GM18858 (cell line): Measurements from ENCODE around the gene ANAPC15.

Experiments used
- ATAC-seq: cut with Tn5 transposase; IDR thresholded peaks from one replicate; pipeline ENCODE4 v1.9.1; 2021; ENCODE audit not compliant: unreplicated experiment

ANAPC15 gene

DNA sequence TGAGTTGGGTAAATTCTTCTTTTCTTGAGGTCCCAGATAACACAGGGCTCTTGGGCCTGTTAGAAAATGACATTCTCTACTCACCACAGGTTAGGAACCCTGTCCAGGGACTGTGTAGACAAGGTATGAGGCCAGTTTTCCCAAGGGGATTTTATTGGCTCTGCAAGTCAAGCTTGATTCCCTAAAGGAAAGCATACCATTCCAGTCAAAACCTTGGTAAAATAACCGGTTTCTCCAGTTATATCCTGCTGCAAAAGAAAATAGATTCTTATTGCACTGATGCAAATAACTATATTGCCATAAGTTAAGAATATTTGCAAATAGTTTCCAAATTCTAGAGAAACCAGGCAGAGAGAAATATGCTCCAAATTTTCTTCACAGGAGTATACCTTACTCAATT lies 13.5 kb upstream of the ANAPC15 start:
- no peak for ATAC-seq

- no peak for ATAC-seq
Observed at GRCh38 chr11:72124046-72124445, 11.6 kb upstream of the ANAPC15 start.

- no peak for ATAC-seq
Observed at GRCh38 chr11:72123117-72123653, 10.7 kb upstream of the ANAPC15 start.

DNA sequence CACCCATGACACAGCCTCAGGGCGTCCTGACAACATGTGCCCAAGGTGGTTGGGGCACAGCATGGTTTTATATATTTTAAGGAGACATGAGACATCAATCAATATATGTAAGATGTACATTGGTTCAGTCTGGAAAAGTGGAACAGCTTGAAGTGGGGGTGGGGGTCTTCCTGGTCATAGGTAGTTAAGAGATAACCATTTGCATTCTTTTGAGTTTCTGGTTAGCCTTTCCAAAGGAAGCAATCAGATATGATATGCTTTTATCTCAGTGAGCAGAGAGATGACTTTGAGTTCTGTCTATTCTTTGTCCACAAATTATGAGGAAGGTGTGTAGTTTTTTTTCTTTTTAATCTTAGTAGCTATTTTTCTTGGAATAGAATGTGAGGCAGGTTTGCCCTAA lies 10.1 kb upstream of the ANAPC15 start:
- ATAC-seq = no peak

DNA sequence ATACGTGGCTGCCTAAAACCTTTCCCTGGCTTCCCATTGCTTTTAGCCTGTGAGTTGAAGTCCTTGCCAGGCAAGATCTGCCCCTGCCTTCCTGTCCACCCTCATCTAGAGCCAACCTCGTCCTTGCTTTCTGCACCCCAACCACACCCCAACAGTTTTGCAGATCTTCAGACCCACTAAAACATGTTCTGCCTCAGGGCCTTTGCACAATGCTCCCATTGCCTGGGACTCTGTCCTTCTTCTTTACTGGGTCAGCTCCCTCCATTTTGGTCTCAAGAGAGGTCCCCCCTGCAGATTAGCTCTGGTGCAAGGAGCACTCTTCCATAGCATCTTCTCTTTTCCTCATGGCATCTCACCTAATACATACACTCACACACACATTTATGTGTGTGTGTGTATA lies 8.4 kb upstream of the ANAPC15 start:
- ATAC-seq = no peak

DNA sequence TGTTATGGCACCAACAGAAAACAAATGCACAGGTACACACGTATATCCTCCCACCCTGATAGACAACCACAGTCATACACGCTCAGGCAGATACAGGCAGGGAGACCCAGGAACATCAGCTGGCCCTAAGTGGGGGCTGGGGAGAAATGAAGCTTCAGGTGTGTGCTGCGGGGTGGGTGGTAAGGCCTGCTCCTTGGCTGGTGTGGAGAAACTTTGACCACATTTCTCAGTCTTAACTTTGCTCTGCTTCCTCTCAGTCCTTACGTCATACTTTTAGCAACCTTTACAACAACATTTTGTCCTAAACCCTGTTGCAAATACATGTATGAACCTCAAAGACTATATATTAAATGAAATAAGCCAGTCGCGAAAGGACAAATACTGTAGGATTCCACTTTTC lies 6.7 kb upstream of the ANAPC15 start:
- no peak for ATAC-seq

- no peak for ATAC-seq
Observed at GRCh38 chr11:72116019-72116755, 3.7 kb upstream of the ANAPC15 start.

- ATAC-seq = no peak
Observed at GRCh38 chr11:72114570-72114969, 2.1 kb upstream of the ANAPC15 start.

DNA sequence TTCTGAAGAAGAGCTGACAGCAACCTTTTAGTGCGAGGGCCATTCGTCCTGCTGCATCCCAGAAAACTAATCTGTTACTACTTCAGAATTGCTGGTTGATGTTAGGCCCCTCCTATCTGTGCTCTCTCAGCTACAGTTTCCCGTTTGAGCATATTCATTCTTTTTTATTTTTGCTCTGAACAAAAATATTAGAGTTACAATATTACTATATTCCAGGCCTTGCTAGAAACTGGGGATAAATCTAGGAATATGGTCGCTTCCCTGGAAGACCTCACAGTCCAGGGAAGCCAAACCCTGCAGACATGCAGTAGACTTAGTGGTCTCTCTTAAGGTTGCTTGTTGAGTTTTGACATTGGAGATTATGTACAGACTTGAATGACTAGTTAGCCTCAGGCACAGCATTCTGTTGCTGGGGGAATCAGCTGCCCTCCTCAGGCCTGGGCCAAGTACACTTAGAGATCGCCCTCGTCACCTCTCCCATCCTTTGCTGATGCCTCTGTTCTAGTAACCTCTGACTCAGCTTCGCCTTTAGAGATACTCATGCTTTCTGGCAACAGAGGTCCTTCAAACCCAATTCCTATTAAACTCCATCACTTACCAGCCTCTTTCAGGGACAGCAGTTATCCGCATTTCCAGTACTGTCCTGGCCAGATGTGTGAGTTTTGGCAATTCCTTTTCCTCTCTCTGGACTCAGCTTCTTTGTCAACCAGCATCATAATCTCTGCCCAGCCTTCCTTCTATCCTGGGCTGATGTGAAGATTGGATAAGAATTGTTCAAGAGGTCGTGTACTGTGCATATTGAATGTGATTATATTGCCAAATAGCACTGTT lies 698 bp upstream of the ANAPC15 start:
- ATAC-seq = no peak

DNA sequence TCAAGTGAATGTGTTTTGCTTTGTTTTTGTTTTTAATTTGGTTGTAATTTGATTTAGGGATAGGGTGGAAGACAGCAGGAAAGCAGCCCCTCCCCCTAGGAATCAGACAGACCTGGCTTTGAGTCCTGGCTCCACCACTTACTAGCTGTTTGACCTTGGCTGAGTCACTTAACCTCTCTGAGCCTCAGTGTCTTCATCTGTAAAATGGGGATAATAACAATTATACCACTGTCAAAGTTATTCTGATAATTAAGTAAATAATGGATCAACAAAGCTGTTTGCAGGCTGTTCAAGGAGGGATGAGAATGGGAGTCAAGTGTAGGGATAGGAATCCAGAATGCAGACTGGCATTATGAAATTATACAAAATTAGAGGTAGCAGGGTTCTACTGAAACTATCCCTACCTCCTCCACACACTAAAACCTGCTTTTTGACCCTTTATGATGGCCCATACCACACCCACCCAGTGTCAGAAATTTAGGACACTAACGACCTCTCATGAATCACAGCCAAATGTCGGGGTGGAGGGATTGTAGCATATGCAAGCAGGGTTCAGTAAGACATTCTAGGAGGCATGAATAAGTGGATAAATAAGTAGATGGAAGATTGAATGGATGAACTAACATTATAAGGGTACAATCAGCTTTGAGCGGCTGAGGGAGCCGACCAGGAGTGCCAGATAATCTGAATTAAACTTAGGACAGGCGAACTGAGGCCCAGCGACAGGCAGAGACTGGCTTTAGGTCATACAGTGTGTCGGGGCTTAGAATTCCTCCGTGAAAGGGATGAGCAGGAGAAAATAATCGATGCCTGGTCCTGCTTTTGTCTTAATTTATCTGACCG lies 974 bp downstream of the ANAPC15 start:
- ATAC-seq = no peak

DNA sequence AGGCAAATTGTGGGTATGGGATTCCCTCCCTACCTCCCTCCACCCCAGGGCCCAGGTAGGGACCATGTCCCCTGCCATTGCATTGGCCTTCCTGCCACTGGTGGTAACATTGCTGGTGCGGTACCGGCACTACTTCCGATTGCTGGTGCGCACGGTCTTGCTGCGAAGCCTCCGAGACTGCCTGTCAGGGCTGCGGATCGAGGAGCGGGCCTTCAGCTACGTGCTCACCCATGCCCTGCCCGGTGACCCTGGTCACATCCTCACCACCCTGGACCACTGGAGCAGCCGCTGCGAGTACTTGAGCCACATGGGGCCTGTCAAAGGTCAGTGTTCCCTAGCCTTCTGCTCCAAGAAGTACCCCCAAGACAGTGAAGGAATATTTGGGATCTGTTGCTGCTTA lies 6.6 kb downstream of the ANAPC15 start, which contains the start of gene TOMT:
Gene TOMT (plus strand): TSS at position 37 of the 400 bp plus-strand sequence. CDS start 28 bp downstream, at position 65.
- no peak for ATAC-seq

DNA sequence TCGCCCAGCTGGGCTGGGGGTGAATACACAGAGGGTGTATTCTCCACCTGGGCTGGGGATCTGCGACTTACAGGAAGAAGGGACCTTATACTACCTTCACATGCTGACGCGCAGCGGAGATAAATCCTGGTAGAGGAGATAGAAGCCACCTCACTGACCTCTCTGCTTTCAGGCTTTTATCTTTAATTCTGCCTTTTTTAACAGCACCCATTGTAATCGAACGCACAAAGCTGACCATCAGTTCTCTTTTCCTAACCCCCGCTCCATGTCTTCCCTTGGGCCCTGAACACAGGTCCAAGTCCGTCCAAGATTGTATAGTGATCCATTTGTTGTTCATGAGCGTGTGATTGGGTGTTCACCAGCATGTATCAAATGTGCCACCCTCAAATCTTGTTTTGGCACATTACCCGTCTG lies 8.7 kb downstream of the ANAPC15 start:
- no peak for ATAC-seq

GRCh38 chr11:72102946-72103753 lies 9.3 kb downstream of the ANAPC15 start, which contains the start of gene LAMTOR1:
Gene LAMTOR1 (minus strand): TSS chr11:72103297. CDS start chr11:72103224, 73 bp downstream.
- ATAC-seq = no peak

DNA sequence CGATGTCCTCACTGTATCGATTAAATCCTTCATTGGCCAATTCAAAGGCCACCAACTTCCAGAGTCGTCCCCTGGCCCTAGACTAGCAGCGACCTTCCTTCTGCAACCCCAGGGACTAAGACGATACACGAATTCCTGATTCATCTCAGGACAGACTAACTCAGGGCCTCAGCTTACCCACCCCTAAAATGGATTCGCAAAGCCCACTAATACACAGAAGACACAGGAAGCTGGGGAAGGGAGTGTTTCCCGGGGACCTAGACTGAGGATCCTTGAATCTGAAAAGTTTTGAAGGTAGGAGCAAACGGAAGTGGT lies 9.9 kb downstream of the ANAPC15 start:
- no peak for ATAC-seq

DNA sequence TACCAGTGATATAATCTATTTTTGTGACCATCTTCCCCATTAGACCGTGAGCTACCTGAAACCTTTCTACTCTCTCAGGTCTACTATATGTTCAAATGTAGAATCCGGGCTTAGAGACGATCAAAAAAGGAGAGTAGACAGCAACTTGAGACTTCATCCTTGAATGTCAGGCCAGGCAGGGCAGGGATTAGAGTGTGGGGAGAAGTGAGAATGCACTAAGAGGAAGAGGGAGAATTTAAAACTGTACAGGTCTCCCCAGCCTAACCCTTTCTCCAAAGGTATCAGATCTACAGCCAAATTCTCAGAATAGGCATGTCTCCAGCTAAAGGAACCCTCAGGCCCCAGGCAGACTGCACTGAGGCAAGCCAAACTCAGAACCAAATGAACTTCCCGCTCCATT lies 10.3 kb downstream of the ANAPC15 start:
- no peak for ATAC-seq

DNA sequence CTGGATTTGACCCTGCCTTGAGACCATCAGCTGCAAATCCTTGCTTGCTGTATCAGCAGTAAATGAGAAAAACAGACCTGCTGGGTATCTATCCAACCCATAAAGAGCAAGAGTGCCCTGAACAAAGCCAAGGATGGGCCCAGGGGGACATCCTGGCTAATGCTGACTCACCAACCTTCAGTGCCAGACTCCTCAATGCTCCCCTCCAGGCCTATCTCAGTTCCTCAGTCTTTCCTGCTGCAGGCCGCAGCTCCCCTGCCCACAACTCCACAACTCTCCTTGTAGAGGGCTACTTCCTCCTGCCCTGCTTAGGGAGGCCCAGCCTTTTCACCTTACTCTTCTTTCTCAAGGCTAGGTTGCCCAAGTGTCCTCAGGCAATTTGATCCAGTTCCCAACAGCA lies 12.0 kb downstream of the ANAPC15 start:
- ATAC-seq = no peak

GRCh38 chr11:72100009-72100408 lies 12.5 kb downstream of the ANAPC15 start:
- ATAC-seq = no peak

DNA sequence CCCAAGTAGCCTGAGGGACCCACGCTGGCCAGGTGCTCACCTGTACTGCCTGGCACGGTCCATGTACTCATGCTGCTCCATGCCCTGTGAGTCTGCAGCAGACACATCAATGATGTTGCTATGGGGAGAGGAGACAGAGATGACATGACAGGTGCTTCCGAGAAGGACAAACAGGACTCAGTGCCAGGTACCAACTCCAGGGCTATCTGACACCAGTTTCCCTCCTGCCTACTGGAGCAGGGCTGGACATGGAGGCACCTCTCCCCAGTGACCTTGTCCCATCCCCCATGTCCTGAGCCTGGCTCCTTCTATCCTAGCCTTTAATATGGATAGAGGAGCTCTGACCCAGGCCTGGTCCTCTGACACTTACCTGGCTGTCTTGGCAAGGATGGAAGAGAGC lies 13.8 kb downstream of the ANAPC15 start:
- ATAC-seq = no peak

- ATAC-seq = no peak
Observed at GRCh38 chr11:72091292-72091691, 21.2 kb downstream of the ANAPC15 start.

DNA sequence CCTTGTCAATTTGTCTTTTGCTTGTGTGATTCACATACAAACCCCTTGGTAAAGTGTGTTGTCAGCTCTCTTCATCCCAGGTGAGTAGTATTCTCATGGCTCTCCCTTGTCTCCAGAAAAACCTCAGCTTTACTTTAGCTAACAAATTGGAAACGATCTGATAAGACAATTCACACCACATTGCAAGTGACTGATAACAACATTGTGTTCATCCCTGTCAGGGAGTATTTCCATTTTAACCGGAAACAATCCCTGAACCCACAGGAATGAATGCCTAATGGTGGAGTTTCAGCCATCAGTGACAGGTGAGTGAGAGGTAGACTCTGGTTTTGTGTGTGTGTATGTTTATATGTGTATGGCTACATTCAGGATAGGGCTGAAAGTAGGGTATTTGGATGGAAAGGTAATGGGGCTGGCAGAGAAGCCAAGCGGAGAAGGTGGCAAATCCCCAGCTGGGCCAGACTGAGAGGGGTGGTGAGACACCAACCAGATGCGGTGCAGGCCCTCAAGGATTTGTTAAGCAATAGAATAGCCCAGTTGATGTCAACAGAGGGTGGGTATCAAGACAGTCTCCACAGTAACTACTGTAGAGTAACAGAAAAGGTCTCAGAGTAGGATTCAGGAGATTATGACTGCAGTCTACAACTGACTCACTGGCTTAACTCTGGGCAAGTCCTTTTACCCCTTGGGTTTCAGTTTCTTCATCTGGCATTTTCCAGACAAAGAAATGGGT lies 24.3 kb downstream of the ANAPC15 start:
- ATAC-seq = no peak
